MM.1S (cell line): ENCODE results near the gene VPS13A.

Experiments used
- CTCF ChIP-seq: fragments of 300-600 bp; sonication (generic); IDR thresholded peaks from 2 replicates; pipeline ENCODE4 v1.5.1; 2016; ENCODE audit warnings: antibody characterized with exemption, low read length, mixed read lengths
- EZH2 ChIP-seq: fragments of 300-600 bp; sonication (generic); optimal IDR thresholded peaks from 2 replicates; pipeline ENCODE3; 2017; ENCODE audit warnings: low read depth, mild to moderate bottlenecking, antibody characterized with exemption, low read length, mixed read lengths
- EZH2phosphoT487 ChIP-seq: fragments of 300-600 bp; sonication (generic); IDR thresholded peaks from 2 replicates; pipeline ENCODE4 v1.6.1; 2018; ENCODE audit warnings: antibody characterized with exemption, low read length

GRCh38 chr9:77392328-77392727, 215.0 kb downstream of the VPS13A start:
- no peak for TF ChIP-seq EZH2phosphoT487
- no peak for TF ChIP-seq CTCF
- TF ChIP-seq EZH2: no peak
